GM21723 (cell line): ENCODE data around the gene C10orf105.

Experiments
- ATAC-seq: cut with Tn5 transposase; IDR thresholded peaks from one replicate; pipeline ENCODE4 v1.9.1; 2021; ENCODE audit warnings: mild to moderate bottlenecking, moderate library complexity; ENCODE audit not compliant: unreplicated experiment

C10orf105 gene

DNA sequence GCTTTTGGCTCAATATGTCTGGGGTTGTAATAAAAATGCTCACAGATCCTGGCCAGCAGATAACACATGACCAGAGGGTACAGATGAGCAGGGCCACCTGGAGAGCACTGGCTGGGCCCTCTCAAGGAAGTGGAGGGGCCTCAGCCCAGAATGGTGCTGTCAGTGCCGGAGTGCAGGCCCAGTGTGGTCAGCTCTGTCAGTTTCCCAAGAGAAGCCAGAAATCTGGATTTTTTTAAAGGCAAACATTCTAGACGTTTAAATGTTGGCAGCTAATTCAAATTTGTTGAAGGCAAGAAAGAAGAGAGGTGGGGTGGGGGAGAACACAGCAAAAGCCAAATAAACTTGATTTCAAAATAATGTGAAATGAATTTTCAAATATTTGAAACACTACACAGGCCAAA, 2.0 kb downstream of the C10orf105 start:
- ATAC-seq = no peak

DNA sequence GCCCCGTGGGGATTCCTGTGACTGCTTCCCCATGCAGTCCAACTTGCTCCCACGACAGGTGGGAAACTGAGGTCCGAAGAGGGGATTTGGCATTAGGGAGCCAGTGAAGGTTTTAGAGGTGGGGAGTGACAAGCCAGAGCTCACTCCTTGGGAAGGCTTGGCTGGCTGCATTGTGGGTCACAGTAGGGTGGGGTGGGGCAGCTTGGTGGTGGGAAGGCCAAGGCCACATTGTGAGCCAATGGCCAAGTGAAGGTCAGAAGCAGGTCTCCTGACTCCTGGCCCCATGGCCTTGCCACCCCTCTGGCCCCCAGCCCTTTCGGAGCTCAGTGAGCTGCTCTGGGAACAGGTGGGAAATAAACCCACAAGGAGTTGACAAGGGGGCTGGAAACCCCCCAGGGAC, 2.5 kb downstream of the C10orf105 start:
- no peak for ATAC-seq

DNA sequence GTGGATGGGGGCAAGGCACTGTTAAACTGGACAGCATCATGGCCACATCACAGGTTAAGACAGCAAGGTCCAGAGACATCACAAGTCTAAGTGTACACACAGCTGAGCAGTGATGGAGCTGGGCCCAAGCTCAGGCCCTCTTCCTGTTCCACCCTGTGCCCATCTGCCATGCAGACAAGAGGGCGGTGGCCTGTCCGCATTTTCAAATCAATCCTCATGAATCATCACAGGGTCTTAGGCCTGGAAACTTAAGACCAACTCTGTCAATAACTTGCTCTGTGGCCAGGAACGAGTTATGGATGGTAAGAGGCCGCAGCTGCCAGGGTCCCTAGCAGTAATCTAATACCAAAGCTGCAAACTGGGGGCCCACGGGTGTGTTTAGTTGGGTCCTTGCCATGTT, 3.2 kb downstream of the C10orf105 start:
- ATAC-seq = no peak

DNA sequence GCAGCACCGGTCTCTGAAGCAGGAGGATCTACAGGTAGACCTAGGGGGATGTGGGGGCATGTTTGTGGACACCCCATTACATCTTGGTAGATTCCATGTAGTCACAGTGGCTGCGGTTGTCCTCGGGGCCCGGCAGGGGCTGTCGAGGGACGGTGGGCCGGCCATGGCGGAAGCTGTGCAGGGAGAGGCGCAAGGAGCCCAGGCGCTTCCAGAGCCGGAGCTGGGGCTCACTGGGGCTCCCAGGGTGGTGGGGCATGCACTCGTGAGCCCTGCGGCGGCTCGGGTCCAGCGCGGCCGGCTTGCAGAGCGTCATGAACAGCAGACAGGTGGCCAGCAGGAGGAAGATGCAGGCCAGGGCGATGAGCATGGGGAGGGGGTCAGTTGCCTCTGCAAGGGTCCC, 3.7 kb downstream of the C10orf105 start:
- ATAC-seq = no peak

DNA sequence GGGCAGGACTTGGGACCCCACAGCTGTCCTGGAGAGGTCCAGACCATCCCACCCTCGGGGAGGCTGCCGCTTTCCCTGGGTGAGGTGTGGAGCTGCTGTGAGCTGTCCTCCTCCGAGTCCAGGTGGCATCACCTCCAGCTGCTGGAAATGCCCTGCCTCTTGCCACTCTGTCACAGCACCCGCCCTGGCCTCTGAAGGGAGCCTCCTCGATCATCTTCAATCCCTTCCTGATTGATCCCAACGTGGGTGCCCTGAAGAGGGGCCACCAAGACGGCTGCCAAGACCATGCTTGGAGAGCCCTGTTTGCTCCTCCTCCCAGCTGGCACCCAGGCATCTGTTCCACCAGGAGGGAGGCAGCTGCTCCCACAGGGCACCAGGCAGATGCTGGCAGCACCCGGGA, 4.6 kb downstream of the C10orf105 start:
- no peak for ATAC-seq

DNA sequence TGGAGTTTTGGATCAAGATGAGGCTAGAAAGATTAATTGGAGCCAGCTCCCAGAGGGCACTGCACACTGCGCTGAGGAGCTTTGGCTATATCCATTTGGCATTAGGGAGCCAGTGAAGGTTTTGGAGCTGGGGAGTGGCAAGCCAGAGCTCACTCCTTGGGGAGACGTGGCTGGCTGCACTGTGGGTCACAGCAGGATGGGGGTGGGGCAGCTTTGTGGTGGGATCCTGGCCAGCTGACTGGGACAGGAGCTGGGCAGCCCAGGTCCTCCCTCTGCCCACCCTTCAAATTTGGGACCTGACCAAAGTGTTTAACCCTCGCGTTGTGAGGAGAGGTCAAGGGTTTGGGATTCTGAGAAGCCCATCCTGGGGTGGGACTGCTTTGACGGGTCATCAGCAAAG, 5.0 kb downstream of the C10orf105 start:
- ATAC-seq = no peak

DNA sequence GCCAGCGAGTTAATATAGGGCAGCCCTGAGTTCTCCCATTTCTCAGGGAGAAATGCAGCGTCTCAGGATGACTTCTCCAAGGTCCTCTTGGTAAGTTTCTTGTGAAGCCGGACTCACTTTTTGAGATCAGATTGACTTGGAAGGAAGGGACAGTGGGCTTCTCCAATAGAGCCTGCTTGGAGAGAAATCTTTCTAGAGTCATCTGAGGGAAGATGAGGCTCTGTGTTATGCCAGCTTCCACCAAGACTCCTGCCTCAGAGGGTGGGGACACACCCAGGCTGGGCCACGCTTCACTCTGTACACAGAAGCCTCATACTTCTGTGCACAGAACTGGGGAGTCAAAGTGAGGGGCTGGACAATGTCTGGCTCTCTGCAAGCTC, 5.6 kb downstream of the C10orf105 start:
- no peak for ATAC-seq

DNA sequence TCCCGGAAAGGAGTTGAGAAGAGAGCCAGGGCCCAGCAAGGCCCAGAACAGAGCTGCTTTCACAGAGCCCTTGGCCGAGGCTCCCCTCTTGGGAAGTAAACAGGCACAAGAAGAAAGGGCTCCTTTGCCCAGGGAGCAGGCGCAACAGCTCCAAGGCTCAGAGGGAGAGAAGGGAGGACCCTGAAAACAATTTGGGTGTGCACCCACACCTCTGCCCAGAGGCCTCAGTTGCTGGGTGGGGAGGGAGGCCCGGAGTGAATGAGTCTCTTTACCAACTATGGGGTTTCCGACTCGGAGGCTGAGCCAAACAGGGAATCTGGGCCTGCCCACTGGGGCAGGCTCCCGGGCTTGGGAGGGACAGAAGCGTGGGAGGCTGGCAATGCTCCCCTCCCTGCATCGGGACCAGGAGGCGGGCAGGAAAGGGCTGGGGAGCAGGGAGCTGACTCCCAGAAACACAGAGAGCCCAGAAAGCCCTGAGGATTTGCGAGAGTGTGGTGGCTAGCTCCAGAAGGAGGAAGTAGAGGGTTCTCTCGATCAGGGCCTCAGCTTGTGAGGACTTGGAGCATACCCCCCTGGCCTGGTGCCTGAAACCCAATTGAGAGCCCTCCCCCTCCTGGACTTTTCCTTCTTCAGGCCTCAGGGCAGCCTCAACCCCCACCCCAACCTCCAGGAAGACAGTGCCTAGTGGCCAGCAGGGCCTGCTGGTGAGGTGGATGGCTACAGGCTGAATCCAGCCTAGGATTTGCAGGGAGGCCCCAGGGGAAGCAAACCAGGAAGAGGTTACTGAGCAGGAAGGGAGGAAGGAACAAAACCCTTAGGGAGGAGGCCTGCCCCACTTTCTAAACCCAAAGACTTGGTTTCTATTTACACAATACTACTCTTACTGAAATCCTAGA, 6.2 kb downstream of the C10orf105 start:
- no peak for ATAC-seq

DNA sequence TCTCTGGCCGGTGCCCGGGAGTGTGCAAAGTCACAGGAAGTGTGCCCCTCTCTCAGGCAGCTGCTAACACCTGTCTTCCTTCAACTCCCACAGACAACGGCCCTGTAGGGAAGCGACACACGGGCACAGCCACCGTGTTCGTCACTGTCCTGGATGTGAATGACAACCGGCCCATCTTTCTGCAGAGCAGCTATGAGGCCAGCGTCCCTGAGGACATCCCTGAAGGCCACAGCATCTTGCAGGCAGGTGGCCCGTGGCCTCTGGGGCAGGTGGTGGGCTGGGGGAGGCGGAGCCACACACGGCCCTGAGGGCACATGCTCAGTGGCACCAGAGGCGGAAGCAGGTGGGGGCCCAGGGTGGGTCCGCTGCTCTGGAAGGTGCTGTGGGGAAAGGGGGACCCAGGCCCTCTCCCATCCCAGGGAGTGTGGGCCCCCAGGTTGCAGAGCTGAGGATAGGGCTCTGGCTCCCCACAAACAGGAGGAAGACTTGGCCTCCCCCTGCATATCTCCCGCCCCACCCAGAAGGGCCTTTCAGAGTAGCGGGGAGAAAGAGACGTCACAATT, 6.9 kb downstream of the C10orf105 start:
- no peak for ATAC-seq

DNA sequence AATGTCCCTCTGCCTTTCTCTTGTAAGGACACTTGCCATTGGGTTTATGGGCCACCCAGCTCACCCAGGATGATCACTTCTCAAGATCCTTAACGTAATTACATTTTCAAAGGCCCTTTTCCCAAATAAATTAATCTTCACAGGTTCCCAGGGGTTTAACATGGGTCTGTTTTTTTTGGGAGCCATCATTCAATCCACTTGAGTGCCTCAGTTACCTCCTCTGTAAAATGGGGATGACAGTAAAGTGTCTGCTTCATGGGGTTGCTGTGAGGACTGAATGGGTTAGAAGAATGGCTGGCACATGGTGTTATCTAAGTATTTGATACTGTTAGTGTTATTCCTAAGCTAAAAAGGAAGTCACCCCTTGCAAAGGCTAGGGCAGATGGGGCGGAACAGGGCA, 7.4 kb downstream of the C10orf105 start:
- no peak for ATAC-seq

DNA sequence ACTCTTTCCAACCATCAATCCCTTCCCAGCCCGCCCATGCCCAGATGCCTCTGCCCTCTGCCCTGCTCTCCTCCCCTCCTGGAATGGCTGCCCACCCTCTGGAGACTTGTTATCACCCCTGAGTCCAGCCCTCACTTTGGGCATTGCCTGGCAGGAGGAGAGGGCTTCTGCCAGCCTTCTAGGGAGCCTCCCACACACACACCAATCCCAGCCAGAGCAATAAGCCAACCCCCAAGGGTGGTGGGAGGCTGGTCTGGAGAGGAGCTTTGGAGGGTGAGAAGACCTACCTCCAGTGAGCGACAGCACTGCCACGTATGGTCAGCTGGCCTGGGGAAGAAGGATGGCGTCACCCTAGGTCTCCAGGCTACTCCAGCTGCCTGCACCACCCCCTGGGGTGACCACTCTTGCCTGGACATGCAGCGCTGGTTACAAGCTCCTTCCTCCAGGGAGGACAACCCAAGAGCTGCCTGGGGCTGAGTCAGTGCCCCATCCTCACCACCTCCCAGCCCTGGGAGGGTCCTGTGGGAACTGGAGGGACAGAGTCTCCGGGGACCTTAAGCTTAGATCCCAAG, 8.4 kb downstream of the C10orf105 start:
- no peak for ATAC-seq

DNA sequence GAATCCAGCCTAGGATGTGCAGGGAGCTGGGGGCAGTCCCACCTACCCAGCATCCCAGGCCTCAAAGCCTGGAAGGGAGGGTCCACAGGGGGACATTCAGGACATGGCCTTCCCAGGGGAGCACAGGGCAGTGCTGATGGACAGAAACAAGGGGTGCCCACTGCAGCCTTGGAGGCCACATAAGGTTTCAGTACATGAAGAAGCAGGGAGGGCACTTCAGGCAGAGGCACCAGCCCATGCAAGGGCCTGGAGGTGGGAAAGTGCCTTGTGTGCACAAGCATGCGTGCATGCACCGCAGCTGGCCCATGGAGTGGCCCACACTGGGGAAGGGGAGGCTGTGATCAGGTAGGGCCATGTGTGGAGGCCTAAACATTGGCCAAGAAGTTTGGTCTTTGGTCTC, 9.1 kb downstream of the C10orf105 start:
- no peak for ATAC-seq

DNA sequence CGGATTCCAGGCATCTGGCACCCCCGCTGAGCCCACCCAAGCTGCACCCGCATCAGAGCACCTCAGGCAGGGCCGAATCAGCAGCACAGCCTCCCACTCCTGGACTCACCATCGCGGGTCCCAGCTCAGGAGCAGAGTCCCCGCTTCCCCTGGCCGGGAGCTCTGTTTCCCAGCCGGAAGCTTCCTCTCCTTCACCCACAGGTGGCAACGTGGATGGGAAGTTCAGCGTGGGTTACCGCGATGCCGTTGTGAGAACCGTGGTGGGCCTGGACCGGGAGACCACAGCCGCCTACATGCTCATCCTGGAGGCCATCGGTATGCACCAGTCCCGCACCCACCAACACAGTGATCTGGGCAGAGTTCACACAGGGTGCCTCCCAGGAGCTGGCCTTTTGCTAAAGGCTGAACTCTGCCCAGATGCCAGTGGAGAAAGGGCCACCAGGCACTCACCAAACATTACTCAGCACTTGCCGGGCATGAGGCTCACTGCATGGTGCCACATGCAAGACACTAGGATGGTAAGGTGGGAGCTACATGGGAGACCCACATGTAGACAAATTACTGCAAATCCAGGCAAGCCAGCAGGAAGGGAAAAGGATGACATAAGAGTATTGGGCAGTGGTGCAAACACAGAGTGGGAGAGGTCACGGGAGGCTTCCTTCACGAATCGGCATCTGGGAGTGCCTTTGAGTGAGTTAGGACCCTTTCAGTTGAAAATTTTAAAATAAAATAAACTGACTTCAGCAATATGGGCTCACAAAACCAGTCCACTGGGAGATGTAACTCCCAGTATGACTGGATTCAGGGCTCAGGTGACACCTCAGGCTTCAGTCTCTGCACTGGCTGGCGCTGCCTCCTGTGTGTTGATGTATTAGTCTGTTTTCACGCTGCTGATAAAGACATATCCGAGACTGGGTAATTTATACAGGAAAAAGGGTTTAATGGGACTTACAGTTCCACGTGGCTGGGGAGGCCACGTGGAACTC, 10.4 kb downstream of the C10orf105 start:
- ATAC-seq = no peak

DNA sequence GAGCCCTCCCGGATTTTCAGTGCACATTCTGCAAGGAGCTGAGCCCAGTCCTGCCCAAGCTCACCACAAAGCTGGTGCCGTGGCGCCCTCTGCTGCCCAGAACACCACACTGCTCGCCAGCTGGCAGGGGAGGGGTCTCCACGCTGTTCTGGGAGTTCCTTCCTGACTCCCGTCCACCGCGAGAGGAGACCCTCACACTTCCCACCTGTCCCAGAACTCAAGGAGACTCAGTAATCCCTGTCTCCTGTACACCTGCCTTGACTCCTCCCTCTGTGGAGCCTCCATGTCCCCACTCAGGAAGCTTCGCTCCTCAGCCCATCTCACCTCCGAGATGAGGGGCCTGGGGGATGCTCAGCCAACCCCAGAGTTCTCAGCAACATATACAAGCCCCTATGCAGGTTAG, 11.3 kb downstream of the C10orf105 start:
- ATAC-seq = no peak

DNA sequence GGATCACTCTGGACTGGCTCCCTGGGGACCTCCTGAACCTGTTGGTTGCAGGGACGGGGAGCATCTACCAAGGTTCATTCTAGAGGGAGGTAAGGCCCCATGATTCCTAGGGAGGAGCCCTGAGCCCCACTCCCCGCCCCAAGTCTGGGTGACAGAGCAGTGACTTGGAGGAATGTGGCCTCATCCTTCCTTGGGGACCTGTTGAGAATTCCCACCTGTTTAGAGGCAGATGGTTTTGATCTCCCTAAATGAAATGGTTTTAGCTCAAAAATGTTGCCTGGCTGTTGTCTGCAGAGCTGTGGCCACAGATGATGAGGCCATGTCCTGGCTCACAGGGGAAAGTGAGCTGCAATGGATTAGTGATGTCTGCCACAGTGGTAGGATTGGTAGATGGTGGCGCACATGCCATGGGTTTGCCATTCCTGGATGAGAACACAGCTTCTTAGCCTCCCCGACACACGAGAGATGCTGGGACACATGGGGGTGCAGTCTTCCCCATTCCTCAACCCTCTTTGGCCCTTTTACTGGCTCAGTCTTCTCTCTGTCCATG, 12.3 kb downstream of the C10orf105 start:
- ATAC-seq = no peak

DNA sequence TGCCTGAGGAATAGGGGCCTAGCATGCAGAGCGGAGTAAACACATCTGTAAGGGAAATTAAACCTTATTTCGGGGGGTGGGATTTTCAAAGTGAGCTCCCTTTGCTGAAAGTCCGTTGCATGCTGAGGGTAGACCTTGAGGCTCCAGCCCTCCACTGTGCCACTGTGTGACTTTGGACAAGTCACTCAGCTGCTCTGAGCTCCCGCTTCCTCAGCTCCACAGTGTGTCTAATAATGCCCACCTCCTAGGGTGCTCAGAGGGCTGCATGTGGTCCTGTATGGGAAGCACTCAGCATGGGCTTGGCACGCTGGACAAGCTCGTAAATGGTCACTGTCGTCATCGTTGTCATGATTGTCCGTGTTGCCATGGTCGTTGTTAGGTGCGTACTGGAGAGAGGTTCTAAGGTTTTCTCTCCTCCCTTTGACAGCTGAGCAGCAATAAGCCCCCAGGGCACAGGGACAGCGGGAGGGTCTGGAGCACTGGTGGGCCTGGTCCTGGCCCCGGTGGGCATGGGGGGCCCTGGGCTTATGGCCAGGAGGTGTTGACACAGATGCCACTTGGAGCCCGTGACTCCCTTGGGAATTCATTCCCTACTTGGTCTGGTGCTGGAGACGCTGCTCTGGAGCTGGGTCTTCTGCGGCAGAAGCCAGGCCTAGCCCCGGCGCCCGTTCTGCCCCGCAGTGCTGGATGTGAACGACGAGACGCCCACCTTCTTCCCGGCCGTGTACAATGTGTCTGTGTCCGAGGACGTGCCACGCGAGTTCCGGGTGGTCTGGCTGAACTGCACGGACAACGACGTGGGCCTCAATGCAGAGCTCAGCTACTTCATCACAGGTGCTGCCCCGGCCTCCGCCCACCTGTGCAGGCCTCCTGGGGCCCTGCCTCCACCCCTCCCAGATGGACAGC, 13.1 kb downstream of the C10orf105 start:
- ATAC-seq = no peak

DNA sequence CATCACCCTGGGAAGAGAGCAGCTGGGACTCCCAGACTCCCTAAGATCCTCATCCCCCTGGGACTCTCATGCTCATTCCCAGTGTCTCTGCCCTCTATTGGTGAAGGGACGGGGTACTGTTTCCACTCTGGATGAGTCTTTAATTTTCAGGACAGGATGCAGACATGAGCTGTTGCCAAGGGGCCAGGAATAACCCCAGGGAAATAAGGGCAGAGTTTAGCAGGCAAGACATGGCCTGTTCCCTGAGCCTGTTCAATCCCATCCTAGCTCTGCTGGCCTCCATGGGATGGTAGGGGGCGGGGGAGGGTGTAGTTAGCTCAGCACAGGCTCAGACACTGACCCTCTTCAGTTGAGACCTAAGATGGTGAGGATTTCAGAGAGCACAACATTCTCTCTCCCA, 14.0 kb downstream of the C10orf105 start:
- no peak for ATAC-seq

DNA sequence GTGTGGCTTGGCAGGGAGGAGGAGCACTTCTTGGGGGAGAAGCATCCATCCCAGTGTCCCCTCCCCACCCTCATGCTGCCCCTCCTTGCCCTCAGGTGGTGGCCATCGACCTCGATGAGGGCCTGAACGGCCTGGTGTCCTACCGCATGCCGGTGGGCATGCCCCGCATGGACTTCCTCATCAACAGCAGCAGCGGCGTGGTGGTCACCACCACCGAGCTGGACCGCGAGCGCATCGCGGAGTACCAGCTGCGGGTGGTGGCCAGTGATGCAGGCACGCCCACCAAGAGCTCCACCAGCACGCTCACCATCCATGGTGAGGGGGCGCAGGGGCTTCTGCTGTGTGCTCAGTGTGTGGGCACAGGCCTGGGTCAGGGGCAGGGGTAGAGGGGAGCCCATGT, 14.8 kb downstream of the C10orf105 start:
- ATAC-seq = no peak

DNA sequence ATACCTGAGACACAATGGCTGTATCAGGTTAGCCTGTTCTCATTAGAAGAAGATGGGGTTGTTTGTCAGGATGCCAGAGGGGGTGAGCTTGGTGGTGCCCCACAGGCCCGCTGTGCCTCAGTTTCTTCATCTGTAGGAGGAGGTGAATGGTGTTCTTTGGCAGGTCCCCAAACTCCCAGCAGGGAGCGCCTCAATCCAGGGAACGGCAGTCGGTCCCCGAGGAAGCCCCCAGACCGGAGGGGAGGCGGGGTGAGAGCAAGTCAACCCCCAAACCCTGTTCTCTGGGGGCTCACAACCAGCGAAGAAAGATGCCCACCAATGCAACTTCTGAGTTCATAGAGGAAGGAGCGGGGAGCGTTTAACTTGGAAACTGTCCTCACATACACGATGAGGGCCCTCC, 16.0 kb downstream of the C10orf105 start:
- no peak for ATAC-seq
